GM23248 (cell line): ENCODE data around the gene CYS1.

Experiments
- EZH2 ChIP-seq: fragments of 200-600 bp; sonication (generic); IDR thresholded peaks from 2 replicates; pipeline ENCODE4 v1.6.1; 2018; ENCODE audit warnings: antibody characterized with exemption, mild to moderate bottlenecking; ENCODE audit not compliant: insufficient read depth, poor library complexity, severe bottlenecking
- EZH2phosphoT487 ChIP-seq: fragments of 200-600 bp; sonication (generic); IDR thresholded peaks from 2 replicates; pipeline ENCODE4 v1.6.1; 2018; ENCODE audit warnings: antibody characterized with exemption, moderate library complexity, mild to moderate bottlenecking, low read depth; ENCODE audit not compliant: insufficient read depth

GRCh38 chr2:10041711-10042110 is 38.5 kb downstream of the CYS1 start:
- TF ChIP-seq EZH2 (no peak), EZH2phosphoT487 (no peak)
